ENCODE data around the gene DAP3.
"Not testable (repeated sequence)": the region's sequence is repeated elsewhere in the genome, so short reads cannot be mapped to it uniquely, and the experiment has no call there.

DAP3 gene

DNA sequence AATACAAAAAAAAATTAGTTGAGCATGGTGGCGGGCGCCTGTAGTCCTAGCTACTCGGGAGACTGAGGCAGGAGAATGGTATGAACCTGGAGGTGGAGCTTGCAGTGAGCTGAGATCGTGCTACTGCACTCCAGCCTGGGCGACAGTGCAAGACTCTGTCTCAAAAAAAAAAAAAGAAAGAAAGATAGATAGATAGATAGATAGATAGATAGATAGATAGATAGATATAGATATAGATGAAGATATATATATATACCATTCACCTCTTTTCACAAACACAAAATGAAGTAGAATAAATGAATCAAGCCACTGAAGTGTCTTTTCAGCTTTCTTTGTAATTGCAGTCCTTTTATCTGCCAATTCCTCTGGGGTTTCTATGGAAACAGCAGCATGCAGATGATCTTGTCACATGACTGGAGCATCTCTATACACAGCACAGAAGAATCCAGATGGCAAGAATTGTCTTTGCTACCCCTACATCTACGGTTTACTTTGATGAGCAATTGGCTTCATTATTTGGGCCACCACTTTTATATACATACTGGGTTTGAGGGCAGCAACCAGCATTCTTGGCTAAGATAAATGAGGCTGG is 29.7 kb downstream of the DAP3 start:
- DNase-seq (ENCODE audit: low read depth), result not testable (repeated sequence)

DNA sequence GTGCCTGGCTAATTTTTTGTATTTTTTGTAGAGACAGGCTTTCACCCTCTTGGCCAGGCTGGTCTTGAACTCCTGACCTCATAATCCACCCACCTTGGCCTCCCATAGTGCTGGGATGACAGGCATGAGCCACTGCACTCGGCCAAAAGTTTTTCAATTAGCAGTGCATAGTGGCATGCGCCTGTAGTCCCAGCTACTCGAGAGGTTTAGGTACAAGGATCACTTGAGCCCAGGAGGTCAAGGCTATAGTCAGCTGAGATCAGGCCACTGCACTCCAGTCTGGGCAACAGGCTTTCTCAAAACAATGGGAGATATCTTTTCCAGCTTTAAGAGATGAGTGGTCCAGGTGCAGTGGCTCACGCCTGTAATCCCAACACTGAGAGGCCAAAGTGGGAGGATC is 30.8 kb downstream of the DAP3 start:
- no peak for DNase-seq (ENCODE audit: low read depth)

DNA sequence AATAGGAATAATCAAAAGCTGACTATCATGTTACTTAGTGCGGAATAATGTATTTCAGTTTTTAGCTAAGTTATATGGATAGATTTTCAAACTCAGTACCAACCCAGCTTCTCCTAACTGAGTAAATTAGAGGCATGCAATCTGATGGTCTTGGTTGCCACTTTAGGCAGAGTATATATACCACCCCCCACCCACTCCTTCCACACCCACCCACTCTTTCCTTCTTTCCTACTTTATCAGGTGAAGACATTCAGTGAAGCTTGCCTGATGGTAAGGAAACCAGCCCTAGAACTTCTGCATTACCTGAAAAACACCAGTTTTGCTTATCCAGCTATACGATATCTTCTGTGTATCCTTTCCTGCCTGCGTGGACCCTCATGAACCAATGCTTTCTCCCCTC is 36.3 kb downstream of the DAP3 start:
- no peak for DNase-seq (ENCODE audit: low read depth)

DNA sequence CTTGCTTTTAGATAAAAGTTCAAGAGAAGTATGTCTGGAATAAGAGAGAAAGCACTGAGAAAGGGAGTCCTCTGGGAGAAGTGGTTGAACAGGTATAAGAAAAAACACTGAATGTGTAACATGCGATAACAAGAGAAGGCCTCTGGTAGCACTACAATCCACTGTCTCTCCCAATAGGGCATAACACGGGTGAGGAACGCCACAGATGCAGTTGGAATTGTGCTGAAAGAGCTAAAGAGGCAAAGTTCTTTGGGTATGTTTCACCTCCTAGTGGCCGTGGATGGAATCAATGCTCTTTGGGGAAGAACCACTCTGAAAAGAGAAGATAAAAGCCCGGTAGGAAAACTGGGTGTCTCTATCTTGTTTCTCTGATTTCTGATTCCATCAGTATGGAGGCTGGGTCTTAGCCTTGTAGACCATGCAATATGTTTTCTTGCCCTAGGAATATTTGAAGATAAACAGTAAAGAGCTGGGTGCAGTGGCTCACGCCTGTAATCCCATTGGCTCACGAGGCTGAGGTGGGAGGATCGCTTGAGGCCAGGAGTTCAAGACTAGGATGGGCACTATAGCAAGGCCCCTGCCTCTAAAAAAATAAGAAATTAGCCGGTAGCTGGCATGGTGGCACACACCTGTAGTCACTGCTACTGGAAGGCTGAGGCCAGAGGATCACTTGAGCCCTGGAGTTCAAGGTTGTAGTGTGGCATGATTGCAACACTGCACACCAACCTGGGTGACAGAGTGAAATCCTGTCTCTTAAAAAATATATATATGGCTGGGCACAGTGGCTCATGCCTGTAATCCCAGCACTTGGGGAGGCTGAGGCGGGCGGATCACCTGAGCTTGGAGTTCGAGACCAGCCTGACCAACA is 40.4 kb downstream of the DAP3 start:
- peak; percentile 69 for DNase-seq (ENCODE audit: low read depth)

DNA sequence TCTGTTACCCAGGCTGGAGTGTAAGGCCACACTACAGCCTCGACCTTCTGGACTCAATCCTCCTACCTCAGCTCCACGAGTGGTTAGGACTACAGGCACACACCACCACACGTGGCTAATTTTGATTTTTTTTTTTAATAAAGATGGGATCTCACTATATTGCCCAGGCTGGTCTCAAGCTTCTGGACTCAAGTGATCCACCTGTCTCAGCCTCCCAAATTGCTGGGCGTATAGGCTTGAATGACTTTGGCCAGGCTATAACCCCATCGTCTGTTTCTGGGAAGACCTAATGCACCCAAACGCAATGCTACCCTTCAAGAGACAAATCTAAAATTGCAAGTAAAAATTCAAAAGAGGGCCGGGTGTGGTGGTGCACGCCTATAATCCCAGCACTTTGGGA is 52.1 kb downstream of the DAP3 start:
- no peak for DNase-seq (ENCODE audit: low read depth)

DNA sequence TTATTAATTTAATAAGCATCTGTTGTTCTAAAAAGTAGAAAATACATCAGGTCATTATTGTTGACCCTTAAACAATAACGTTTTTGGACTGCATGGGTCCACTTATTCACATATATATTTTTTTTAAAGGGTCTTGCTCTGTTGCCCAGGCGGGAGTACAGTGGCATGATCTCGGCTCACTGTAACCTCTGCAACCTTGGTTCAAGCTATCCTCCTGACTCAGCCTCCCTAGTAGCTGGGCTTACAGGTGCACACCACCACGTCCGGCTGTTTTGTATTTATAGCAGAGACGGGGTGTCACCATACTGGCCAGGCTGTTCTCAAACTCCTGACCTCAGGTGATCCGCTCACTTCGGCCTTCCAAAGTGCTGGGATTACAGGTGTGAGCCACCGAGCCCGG is 53.0 kb downstream of the DAP3 start:
- DNase-seq (ENCODE audit: low read depth), result no peak

DNA sequence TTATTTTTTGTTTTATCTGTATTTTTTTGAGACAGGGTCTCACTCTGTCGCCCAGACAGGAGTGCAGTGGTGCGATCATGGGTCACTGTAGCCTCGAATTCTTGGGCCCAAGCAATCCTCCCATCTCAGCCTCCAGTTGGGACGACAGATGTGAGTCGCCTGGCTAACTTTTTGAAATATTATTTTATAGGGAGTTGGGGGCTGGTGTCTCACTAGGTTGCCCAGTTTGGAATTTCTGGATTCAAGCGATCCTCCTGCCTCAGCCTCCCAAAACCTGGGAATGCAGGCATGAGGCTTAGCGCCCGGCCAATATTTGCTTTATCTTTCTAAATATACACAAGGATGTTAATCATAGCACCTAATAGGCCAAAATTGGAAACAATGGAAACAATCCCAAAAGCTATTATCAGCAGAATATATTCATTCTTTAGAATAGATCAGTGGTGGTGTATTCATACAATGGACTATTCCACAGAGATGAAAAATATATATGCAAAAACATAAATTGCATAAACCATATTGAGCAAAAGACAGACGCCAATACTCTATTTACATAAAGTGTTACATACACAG is 55.9 kb downstream of the DAP3 start:
- DNase-seq (ENCODE audit: low read depth), result no peak

DNA sequence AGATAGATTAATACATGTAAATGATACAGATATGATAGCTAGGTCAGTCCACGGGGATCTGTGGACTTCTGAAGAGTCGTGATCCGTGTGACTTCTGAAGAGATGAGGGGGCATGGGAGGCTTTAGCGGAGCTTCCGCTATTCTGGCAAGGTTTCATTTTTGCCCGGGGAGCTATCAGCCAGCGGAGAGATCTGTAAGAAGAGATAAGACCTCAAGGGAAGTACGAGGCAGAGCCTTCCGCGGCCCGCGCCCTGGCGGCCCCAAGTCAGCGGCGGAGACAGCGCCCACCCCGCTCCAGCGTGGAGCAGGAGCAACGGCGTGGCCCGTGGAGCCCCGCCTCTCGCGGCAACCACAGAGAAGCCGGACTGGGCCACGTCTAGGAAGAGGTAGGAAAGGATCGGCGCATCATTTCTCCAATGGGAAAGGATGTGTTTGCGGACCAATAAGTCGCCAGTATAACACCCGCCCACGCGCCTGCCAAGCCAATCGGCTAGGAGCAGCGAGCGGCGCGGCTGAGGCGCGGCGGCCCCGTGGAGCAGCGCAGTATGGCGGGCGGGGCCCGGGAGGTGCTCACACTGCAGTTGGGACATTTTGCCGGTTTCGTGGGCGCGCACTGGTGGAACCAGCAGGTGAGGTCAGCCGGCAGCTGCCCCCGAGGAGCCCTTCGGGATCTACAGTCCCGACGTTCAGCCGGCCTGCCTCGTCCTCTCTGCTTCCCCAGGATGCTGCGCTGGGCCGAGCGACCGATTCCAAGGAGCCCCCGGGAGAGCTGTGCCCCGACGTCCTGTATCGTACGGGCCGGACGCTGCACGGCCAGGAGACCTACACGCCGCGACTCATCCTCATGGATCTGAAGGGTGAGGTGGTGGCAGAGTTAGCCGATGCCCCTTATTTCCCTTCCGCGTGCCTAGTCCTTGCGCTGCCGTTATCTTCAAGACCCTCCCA is 56.7 kb downstream of the DAP3 start:
- peak; percentile 99 for DNase-seq (ENCODE audit: low read depth)

DNA sequence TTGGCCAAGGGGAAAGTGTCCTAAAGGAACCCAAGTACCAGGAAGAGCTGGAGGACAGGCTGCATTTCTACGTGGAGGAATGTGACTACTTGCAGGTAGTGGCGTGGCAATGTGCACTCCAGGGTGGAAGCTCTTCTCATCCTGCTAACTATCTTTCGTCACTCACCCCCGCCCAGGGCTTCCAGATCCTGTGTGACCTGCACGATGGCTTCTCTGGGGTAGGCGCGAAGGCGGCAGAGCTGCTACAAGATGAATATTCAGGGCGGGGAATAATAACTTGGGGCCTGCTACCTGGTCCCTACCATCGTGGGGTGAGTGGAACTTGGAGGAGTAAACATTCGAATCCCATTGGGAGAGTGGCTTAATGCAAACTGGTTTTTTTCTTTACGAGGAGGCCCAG is 58.7 kb downstream of the DAP3 start:
- not testable (repeated sequence) for DNase-seq (ENCODE audit: low read depth)

DNA sequence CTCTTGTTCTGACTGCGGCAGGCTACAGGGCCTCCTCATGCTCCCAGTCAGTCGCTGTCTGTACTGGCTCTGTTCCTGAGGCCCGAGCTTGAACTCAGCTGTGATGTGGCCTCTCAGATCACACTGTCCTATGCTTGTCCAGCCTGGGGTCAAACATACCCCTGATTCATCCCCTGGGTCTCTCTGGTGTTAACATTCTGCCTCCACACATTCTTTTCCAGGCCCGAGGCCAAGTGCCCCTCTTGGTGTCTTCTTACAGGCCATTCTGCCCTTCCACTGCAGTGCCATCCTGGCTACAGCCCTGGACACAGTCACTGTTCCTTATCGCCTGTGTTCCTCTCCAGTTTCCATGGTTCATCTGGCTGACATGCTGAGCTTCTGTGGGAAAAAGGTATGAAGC is 59.2 kb downstream of the DAP3 start:
- not testable (repeated sequence) for DNase-seq (ENCODE audit: low read depth)

DNA sequence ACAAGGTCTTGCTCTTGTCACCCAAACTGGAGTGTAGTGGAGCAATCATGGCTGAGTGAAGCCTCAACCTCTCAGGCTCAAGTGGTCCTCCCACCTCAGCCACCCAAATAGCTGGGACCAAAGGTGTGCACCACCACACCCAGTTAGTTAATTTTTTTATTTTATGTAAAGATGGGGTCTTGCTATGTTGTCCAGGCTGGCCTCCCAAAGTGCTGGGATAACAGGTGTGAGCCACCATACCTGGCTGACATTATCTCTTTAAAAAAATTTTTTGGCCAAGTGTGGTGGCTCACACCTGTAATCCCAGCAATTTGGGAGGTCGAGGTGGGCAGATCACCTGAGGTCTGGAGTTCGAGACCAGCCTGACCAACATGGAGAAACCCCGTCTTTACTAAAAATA is 70.1 kb downstream of the DAP3 start:
- not testable (repeated sequence) for DNase-seq (ENCODE audit: low read depth)

DNA sequence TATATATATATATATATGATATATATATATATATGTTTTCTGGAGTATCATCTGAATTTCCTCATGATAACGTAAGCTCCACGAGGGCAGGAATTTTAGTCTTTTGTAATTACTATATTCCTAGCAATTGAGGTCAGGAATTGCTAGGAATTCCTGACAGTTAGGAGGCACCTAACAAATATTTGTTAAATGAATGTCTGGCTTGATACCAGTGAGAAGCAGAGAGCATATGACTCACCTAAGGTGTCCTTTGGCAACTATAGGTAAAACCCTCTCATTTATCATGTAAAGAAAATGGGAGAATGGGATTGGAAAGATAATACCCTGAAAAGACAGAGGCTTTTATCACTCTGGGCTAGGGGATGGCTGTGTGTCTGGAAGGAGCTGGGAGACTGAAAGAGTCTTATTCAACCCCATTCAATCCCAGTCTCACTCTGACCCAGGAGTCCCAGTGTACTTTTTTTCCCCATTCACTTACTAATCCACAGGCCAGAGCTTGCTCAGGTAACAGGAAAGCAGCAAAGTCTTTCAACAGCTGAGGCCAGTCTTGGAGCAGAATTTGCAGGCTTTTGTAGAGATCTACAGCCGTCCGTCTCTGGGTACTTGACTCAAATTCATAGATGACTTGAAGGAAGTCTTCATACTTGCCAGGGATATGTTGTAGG is 71.2 kb downstream of the DAP3 start:
- DNase-seq (ENCODE audit: low read depth), result no peak

DNA sequence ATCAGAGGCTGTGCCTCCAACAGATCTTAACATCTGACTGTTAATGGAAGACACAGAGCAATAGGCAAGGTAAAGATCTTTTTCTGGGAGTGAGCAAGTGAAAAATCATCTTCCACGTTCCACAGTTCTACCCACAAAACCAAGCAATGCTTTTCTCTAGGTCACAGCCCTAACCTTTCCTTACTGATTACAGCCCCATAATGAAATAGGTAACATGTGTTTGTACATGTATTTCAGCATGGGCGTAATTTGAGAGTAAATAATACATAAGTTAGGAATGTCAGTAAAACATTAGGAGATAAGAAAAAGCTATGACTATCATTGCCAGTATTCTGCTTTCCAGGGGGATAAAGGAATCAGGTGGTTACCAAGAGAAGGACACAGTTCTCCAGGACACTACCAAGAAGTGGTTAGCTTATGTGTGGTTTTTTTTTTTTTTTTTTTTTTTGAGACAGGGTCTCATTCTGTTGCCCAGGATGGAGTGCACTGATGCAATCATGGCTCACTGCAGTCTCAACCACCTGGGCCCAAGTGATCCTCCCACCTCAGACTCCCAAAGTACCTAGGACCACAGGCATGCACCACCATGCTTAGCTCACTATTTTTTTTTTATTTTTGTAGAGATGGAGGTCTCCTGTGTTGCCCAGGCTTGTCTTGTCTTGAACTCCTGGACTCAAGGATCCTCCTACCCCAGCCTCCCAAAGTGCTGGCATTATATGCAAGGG is 72.0 kb downstream of the DAP3 start:
- DNase-seq (ENCODE audit: low read depth), result no peak

DNA sequence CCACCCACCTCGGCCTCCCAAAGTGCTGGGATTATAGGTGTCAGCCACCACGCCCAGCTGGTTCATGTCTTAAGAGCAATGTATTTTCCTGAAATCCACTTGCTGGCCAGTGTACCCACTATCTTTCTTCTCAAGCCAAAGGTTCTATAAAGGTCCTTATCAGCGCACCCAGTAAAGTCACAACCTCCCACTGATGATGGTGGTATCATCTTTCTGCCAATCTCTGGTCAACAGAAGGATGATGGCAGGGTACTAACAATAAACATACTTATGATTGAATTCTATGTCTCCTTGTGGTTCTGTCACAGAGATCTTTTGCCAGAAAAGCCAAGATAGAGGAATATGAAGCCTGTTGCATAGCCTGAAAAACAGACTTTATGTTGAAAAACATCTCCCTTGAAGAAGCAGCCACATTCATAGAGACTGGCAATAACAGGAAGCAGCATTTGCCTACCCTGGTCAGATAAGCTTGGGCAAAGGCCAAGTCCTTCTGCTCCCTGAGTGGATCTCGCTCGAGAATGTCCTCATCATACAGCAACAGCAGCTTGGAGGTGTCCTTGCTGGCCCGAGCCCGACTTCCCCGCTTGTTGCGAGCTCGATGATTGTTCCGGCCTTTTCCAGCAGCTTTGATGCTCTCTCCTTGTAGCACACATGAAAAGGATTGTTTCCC is 73.0 kb downstream of the DAP3 start:
- no peak for DNase-seq (ENCODE audit: low read depth)

DNA sequence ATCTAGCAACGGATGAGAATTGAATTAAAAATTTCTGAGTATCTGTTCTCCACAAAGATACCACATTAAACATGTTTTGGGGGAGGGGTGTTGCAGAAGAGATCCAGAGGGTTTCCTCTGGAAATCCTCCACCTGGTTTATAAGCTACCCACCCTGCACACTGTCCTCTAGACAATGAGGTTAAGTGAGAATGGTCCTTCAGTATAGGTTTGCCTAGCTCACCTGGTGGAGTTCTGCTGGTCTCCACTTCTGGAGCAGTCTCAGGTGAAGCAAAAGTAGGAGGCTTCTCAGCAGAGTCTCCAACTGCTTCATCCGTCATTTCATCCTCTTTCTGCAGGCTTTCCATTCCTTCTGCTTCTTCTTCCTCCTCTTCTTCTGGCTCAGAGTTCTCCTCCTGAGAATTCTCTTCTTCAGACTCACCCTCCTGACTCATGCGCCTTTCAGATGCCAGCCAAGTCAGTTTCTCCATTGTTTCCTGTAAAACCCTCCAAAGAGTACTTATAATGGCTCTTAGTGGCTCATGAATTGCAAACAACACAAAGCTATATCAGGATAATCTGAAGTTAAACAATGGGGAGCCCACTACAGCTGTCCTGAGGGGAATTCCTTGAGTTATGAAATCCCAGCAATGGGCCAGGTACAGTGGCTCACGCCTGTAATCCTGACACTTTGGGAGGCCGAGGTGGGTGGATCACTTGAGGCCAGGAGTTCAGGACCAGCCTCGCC is 74.4 kb downstream of the DAP3 start:
- peak; percentile 90 for DNase-seq (ENCODE audit: low read depth)

DNA sequence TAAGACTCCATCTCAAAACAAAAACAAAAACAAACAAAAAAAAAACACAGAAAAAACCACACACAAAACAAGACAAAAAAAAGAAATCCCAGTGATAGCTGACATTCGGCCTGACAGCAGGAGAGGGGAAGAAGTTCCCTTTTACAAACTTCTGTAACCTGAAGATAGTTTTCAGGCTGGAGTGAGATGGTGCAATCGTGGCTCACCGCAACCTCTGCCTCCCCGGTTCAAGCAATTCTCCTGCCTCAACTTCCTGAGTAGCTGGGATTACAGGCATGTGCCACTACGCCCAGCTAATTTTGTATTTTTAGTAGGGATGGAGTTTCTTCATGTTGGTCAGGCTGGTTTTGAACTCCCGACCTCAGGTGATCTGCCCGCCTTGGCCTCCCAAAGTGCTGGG is 75.1 kb downstream of the DAP3 start:
- peak; percentile 17 for DNase-seq (ENCODE audit: low read depth)

DNA sequence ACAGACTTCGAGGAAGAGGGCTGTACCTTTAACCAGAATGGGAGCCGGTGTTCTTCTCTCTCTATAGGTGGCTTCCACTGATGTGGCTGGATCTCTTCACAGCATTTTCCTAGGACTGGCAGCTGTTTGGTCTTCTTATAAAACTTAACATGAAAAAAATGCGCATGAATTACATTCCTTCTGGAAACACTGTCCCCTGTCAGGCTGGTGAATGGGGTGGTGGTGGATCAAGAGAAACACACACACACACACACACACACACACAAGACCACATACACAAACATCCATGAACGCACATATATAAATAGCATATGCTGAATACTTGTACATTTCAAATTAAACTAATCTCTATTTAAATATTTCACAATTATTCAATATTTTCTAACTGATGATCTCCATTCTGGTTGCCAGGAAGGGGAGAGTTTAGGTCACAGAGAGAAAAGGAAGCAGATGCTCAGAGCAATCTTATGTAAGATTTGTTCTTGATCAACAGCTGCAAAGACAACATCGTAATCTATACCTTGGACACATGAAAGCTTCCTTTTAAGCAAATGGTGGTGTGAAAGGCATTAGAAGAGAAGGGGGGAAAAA is 78.6 kb downstream of the DAP3 start:
- DNase-seq (ENCODE audit: low read depth), result not testable (repeated sequence)

DNA sequence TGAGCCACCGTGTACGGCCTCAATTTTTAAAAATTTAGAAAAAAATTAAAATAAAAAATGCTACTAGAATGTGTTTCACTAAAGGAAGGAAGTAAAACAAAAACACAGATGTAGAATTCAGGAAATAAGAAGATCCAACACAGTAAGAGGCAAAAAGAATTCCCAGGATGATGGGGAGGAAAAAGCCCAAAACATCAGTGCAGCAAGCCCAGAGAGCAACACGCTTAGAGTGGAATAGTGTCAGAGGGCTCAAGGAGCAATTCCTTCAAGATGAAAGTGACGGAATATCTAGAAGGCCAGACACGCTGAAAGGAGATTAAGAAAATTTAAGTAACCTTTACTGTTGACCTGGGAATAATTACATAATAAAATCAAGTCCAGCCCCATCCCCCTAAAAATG is 80.4 kb downstream of the DAP3 start:
- DNase-seq (ENCODE audit: low read depth), result no peak

DNA sequence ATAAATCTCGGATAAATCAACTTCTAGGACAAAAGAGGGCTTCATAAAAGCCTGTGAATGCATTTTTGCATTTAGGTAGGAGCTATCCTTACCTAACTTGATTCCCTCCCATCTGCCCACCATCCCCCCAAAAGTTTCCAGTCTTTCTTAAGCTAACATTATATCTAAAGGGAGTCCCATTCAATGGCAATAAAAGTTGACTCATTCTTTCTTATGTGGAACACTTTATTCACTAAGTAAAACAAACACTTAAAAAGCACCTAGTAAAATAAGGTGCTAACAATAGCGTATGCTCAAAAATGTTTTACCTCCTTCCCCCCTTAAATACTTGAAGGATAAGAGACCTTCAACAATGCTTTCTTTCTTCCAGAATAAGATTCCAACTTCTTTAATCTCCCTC is 84.3 kb downstream of the DAP3 start:
- DNase-seq (ENCODE audit: low read depth), result no peak

Data from iris pigment epithelial cell (primary cell).